ENCODE results near the gene DNAJC7.

- TF ChIP-seq POLR2A (IDR thresholded peaks at IDR 0.05) (no peak), POLR2AphosphoS5 (IDR thresholded peaks at IDR 0.05) (no peak), CTCF (IDR thresholded peaks at IDR 0.05) (no peak), EP300 (IDR thresholded peaks at IDR 0.05) (no peak)
These were observed 41.8 kb downstream of the DNAJC7 start for GRCh38 chr17:41975099-41976083.
